T-helper 9 cell (primary cell): Measurements from ENCODE around the gene RPL15.

Source experiments
- DNase-seq: peaks from one replicate; pipeline ENCODE4 v3.0.0-alpha.2; 2020

The RPL15 gene

GRCh38 chr3:23966328-23966727, 49.4 kb downstream of the RPL15 start:
- no peak for DNase-seq

GRCh38 chr3:23968463-23969184, 51.7 kb downstream of the RPL15 start:
- DNase-seq = no peak

- no peak for DNase-seq
Observed at GRCh38 chr3:23969393-23969792, 52.5 kb downstream of the RPL15 start.
